ENCODE data around the gene CLEC18A.
"Not testable (repeated sequence)": the region's sequence is repeated elsewhere in the genome, so short reads cannot be mapped to it uniquely, and the experiment has no call there.

Gene CLEC18A

DNA sequence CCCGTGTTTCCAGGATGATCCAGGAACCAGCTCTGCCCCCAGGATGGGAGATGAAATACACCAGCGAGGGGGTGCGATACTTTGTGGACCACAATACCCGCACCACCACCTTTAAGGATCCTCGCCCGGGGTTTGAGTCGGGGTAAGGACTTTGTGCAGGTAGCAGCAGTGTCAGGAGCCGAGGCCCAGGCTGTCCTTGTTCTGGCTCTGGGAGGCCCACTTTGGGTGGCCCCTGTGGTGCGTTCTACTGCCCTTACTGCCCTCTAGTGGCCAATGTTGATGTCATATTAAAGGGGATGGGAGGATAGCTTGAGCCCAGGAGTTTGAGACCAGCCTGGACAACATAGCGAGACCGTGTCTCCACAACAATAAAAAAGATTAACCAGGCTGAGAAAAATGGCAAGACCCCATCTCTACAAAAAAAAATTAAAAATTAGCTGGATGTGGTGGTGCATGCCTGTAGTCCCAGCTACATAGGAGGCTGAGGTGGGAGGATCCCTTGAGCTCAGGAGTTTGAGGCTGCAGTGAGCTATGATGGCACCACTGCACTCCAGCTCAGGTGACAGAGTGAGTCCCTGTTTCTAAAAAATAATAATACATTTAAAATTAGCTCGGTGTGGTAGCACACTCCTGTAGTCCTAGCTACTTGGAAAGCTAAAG is 20.9 kb upstream of the CLEC18A start:
- DNase-seq (ENCODE audit: low spot score): peak; percentile 84

DNA sequence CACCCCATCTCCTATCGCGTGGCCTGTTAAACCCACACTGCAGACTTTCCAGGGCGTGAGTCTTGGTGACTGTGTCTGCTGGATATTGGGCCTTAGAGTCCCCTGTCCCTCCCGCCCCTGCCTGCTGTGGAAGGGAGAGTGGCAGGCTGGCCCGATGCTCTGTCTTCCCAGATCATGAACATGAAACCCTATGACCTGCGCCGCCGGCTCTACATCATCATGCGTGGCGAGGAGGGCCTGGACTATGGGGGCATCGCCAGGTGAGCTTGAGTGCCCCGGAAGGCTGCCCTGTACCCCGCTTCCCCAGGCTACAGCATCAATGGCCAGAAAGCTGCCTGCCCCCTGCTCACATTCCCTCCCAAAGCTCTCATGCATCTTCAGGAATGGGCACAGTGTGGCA is 19.5 kb upstream of the CLEC18A start:
- DNase-seq (ENCODE audit: low spot score): no peak

DNA sequence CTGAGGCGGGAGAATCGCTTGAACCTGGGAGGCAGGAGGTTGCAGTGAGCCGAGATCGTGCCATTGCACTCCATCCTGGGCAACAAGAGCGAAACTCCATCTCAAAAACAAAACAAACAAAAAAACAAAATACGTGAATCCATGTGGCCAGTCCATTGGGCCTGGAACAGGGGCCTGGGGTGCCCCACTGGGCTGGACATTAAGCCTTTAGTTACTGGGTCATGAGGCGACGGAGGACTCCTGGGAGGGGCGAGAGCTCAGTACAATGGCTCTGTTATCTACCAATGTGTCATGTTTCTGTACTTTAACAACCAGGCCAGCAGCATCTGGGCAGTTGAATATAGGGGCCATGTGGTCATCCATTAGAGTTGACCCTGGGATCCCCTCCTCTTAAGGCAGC is 18.9 kb upstream of the CLEC18A start:
- DNase-seq (ENCODE audit: low spot score): no peak

DNA sequence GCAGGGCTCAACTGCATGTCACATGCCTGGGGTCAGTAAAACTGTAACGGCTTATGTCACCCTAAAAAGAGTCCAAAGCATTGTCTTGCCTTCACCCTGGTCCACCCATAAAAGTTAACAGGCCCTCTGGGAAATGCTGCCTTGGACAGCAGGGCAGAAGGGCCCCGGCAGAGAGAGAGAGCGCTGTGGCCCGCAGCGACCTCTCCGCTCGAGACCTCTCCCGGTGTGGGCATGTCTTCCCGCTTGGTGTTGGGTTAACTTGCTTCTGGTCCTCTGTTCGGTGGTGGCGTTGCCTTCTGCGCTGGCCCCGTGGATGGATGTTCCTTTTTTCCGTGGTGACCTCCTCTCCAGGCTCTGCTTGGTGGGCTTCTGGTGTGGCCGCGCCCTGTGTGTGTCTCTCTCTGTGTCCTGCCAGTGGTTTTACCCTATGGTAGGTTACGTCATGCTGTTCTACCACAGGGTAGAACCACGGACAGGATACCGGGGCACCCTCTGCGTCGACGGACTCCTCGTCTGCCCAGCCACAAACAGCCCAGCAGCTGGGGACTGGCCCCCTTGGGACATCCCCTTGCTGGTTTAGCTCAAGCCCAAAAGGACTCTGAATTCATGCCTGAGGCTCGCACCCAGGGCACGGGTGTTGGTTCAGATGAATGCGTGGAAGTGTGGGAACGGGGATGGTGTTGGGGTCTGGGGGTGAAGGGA is 18.3 kb upstream of the CLEC18A start:
- no peak for DNase-seq (ENCODE audit: low spot score)

DNA sequence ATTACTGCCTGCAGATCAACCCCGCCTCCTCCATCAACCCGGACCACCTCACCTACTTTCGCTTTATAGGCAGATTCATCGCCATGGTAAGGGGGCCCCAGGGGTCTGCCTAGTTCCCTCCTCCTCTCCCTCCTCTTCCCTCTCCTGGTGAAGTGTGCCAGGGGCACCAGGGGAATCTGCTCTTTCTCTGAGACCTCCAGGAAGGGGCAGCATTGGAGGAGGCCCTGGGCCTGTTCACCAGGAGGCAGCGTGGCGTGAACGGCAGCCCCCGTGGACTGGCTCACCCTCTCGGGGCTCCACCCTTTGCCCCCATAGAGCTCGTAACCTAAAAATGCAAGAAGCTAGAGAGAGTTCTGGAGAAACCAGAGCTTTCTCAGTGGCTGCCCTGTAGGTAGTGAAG is 17.1 kb upstream of the CLEC18A start:
- DNase-seq (ENCODE audit: low spot score): no peak

DNA sequence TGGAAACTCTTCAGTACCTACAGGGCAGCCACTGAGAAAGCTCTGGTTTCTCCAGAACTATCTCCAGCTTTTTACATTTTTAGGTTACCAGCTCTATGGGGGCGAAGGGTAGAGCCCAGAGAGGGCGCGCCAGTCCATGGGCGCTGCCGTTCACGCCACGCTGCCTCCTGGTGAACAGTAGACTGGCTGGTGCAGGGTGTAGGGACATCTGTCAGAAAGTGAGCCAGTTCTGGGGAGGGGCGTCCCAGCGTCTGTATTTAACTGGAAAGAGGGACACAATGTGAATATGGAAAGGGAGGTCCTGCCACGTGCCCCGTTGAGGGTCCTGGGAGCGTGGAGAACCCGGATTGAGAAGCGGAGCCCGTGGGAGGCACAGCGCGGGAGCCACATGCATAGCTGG is 16.4 kb upstream of the CLEC18A start:
- DNase-seq (ENCODE audit: low spot score): no peak

DNA sequence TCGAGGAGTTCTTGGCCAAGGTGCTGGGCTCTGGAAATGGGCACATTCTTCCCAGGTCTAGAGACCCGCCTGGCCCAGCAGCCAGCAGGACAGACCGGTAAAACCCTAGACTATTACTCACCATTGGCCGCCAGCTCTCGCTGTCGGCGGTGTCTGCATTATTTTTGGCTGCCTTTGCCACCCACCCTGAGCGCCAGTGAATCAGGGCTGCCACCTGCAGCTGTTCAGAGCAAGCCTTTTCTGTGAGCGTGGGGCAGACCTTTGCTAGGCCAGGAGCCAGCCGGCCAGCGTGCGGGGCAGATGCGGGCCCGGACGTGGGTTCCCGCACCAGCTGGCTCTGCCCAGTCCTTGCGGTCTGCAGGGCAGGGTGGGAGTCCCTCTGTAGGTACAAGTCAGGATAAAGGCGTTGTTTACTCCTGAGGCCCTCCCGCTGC is 15.8 kb upstream of the CLEC18A start:
- DNase-seq (ENCODE audit: low spot score): no peak

DNA sequence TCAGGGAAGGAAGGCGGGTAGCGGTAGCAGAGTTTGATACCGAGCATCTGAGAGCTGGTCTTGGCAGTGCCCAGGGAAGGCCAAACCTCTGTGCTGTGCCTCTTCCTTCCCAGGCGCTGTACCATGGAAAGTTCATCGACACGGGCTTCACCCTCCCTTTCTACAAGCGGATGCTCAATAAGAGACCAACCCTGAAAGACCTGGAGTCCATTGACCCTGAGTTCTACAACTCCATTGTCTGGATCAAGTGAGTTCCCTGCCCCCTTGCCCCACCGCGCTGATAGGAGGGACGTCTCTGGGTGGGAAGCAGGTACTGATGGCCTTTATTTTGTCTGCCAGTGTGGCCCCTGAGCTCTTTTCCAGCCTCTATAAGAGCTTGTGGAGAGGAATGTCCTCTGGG is 15.4 kb upstream of the CLEC18A start:
- DNase-seq (ENCODE audit: low spot score): no peak

DNA sequence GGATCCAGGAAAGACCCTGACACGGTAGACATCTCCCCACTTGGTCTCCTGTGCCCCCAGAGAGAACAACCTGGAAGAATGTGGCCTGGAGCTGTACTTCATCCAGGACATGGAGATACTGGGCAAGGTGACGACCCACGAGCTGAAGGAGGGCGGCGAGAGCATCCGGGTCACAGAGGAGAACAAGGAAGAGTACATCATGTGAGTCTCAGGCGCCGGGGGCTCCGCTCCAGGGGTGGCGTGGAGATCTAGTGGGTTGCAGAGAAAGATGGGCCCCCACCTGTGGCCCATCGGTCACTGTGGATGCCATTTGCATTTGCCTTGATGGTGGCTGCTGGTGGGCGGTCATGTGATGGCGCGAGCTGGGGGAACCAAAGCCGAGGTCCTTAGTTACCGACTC is 14.9 kb upstream of the CLEC18A start:
- DNase-seq (ENCODE audit: low spot score): no peak

DNA sequence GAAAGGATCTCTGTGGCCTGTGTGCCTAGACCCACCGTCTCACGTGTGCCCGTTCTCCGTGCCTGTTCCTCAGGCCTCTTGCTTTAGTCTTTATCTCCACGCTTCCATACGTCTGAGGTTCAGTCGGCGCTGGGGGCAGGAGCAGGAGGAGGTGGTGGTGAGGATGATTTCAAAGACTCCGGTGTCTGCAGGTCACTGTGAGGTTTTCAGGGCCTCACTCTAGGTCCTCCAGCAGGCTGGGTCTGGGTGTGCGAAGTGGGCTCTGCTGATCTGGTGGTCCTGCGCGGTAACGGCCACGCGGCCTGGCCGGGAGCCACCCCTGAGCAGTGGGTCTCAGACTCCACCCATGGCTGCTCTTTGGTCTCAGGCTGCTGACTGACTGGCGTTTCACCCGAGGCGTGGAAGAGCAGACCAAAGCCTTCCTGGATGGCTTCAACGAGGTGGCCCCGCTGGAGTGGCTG is 14.4 kb upstream of the CLEC18A start:
- DNase-seq (ENCODE audit: low spot score): no peak

DNA sequence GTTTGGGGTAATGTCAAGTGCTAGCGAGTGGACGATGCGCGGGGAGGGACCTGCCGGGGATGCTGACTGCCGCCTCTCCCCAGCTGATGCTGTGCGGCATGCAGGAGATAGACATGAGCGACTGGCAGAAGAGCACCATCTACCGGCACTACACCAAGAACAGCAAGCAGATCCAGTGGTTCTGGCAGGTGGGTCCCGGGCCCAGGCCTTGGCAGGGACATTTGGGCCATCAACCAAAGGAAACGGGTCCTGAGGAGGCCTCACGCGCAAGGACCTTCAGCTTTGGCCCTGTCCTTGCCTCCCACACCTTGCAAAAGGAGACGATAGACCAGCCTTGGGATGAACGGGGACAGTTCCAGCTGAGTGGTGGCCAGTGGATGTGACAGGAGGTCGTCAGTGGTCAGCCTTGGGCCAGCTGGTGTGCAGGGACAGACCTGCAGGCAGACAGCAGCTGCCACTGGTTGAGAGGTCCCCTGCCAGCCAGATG is 13.6 kb upstream of the CLEC18A start:
- no peak for DNase-seq (ENCODE audit: low spot score)

DNA sequence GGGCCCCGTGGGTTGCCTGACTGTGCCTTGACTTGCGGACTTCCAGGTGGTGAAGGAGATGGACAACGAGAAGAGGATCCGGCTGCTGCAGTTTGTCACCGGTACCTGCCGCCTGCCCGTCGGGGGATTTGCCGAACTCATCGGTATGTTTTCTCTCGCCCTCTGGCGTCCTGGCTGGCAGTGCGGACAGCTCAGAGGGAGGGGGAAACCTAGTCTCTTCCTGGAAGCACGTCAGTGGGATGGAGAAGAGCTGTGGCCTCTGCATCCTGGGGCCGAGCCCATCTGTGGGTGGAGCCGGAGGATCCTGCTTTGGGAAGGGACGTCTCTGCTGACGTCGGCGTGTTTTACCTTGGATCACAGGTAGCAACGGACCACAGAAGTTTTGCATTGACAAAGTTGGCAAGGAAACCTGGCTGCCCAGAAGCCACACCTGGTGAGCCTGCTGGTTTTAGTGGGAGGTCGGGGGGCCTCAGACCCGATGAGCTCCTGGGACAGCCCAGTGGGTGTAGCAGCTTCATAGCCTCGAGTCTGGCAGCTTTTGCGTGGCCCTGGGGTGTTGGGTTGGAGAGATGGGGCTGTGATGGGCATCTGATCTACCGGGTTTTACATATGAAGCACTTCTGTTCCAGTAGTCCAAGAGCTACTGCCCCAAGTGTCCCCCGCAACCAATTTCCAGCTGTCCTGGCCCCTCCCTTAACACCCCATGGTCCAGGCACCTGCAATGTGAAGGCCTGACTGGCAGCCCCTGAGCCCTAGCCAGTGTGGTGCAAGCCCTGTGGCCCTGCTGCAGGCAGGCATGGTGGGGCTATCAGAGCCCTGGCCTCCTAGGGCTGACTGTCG is 11.9 kb upstream of the CLEC18A start:
- no peak for DNase-seq (ENCODE audit: low spot score)

DNA sequence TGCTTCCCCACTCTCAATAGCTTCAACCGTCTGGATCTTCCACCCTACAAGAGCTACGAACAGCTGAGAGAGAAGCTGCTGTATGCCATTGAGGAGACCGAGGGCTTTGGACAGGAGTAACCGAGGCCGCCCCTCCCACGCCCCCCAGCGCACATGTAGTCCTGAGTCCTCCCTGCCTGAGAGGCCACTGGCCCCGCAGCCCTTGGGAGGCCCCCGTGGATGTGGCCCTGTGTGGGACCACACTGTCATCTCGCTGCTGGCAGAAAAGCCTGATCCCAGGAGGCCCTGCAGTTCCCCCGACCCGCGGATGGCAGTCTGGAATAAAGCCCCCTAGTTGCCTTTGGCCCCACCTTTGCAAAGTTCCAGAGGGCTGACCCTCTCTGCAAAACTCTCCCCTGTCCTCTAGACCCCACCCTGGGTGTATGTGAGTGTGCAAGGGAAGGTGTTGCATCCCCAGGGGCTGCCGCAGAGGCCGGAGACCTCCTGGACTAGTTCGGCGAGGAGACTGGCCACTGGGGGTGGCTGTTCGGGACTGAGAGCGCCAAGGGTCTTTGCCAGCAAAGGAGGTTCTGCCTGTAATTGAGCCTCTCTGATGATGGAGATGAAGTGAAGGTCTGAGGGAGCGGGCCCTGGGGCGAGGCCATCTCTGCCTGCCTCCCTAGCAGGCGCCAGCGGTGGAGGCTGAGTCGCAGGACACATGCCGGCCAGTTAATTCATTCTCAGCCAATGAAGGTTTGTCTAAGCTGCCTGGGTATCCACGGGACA is 11.1 kb upstream of the CLEC18A start:
- DNase-seq (ENCODE audit: low spot score): no peak

DNA sequence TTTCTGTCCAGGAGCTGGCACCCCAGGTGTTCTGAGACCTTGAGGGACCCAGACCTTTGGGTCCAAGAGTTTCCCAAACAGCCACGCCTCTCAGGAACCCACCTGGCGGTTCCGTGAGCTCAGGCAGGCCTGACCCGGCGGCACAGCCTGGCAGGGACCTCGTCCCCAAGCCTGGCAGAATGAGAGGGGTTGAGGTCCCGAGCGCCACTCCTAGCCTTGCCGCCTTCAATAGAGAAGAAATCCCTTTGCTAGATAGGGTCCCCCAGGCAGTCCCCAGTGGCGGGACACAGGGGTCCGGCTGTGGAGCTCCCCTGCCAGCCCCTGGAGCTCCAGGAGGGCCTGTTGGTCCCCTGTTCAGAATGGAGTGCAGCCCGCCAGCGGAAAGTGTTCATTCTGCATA is 10.5 kb upstream of the CLEC18A start:
- DNase-seq (ENCODE audit: low spot score): no peak

DNA sequence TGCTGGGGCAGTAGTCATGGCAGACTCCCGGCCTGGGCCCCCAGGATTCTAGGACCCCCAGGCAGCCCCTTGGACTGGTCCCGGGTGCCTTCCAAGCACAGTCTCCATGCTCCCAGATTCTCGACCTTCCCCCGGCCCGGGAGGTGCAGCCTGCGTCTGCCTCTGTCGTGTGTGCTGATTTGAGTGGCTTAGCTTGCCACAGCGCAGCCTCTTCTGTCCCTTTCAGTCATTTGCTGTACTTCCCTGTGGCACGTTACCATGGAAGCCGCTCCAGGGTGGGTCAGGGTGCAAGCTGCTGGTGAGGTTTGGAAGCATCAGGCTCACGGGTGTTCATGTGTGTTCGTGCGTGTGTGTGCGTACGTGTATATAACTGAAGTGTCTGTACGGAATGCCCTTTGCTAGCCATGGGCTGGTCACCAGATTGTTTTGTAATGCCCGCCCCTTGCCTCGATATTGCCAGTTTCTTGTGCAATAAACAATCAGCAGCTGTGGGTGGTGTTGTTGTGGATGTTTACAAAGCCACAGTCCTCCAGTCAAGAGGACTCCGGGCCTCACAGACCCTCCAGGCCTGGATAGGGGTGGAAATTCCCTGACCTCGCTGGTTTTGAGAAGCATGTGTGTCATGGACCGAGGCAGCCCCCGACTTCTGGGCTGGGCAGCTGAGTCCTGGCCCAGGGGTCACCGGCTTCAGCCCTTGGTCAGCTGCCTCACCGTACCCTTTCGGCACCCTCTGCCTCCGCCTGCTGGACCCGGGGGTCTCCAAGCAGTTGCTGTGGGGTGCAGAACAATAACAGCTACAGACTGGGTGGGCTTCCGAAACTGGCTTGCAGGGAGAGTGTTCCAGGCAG is 9.7 kb upstream of the CLEC18A start:
- DNase-seq (ENCODE audit: low spot score): no peak

DNA sequence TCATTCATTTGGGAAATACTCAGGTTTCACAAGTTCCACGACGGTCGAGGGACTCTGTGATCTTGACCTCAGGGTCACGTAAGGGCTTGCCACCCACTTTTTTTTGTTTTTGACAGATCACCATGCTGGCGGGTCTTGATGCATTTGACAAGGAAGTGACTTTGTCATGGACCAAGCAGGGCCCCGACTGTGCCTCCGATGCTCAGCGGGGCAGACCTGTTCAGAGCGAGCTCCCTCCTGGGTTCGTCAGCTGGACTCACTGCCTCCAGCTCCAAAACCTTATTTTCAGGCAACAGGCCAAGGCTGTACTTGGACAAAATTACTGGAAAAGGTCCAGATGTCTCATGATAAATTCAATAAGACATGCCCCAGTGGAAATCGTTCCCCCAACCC is 9.0 kb upstream of the CLEC18A start:
- DNase-seq (ENCODE audit: low spot score): no peak

DNA sequence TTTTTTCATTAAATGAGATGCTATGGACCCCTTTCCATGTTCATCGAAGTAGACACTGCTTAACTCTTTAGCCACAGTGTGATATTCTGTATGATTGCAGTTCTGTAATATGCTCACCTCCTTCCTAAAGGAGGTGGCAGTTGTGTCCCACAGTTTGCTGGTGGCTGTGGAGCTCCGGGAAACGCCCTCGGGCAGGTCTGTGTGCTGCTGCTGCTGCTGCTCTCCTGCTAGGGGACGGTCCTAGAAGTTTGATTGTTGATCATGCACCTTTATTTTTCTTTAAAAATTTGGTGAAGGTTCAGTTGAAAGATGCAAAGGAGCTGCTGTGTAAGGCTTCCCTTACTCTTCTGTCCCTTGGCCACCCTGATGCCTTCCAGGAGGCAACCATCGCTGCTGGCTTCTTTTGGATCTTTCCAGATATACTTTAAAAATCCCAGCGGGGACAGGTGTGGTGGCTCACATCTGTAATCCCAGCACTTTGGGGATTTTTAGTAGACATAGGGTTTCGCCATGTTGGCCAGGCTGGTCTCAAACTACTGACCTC is 8.4 kb upstream of the CLEC18A start:
- no peak for DNase-seq (ENCODE audit: low spot score)

DNA sequence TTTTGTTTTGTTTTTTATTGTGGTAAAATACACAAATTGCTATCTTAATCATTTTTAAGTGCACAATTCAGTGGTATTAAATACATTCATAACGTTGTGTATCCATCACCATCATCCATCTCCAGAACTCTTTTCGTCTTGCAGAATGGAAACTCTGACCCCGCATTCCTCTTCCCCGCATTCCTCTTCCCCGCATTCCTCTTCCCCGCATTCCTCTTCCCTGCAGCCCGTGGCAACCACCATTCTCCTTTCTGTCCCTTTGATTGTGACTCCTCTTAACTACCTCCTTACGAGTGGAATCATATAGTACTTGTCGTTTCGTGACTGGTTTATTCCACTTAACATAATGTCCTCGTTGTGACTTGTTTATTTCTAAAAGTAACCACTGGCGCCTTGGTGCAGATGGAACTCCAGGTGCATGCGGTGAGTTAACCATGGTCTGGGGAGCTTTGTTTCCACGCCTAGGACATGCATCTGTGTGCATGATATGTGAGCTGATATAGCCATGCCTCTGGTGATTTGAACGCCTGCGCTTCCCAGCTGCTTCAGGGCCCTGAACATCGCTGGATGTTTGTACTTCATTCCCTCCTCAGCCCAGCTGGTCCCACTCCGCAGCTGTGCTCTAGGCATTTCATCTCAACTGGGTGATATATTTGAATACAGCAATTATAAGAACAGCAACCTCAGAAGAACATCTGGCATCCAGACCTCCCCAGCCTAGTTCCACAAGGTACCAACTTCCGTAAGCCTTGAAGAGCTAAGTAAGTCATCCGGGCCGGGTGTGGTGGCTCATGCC is 7.7 kb upstream of the CLEC18A start:
- DNase-seq (ENCODE audit: low spot score): not testable (repeated sequence)

DNA sequence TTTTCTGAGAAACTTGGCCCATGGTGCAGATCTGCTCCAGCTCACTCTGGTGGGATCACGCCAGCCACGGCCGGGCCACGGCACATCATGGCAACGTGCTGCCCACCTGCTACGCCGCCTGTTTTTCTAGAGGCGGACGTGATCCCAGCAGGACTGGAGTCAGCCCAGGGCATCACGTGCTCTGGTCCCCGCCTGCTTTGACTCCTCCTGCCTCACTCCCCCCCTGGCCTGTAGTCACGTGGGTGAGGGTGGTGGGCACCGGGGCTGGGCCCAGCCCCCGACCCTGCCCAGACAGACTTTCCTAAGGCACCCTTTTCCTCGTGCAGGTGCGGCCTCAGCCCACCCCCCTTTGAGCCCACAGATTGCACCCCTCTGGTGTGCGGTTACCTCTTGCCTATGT is 723 bp upstream of the CLEC18A start:
- DNase-seq (ENCODE audit: low spot score): not testable (repeated sequence)

DNA sequence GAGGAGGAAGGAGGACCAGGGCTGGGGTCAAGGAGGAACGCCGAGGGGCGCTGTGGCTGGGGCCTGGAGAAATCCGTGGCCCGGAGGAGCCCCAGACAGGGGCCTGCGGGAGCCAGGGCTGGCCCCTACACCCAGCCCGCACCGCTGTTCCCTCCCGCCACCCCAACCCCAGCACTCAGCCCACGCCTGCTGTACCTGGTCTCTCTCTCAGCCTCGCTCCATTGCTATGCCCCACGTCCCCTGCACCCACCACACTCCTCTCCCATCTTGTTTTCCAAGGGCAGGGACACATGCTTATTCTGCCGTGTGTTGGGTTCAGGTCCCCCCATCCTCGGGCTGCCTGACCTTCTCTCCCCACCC is 518 bp downstream of the CLEC18A start:
- DNase-seq (ENCODE audit: low spot score): not testable (repeated sequence)

All from hepatic stellate cell (primary cell).